Retinal pigment epithelial cell (primary cell): Measurements from ENCODE around the gene SMC3.

ENCODE experiments used
- DNase-seq: peaks from one replicate; pipeline ENCODE4 v3.0.0-alpha.2; 2010; ENCODE audit warnings: low read depth
- H3K4me3 ChIP-seq: 2 replicates; pipeline ENCODE4 v1.5.1; 2011; ENCODE audit warnings: mild to moderate bottlenecking, low read length, control low read depth, moderate library complexity
- CTCF ChIP-seq: conservative IDR thresholded peaks from 2 replicates; pipeline ENCODE4 v1.5.1; 2011; ENCODE audit warnings: low read depth, low read length, control low read depth, inconsistent platforms

Gene SMC3

DNA sequence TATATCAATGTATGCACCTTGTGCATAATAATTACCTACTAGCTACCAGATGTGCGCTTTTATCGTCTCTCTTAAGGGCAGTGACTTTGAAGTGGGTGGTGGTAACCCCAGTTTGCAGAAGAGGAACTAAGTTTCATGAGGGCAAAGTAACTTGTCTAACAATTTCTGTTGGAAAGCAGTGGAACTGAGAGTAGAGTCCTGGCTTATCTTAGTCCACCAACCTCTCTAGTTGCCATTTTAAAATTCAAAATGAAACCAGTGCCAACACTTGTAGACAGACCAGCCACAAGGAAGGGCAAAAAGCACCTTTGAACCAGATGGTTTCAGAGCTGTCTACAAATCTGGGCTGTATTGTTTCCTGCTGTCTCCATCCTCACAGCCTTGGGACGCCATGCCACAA, 44.6 kb downstream of the SMC3 start:
- H3K4me3 ChIP-seq: no peak overlapping the region
- DNase-seq: no peak
- TF ChIP-seq CTCF: no peak

DNA sequence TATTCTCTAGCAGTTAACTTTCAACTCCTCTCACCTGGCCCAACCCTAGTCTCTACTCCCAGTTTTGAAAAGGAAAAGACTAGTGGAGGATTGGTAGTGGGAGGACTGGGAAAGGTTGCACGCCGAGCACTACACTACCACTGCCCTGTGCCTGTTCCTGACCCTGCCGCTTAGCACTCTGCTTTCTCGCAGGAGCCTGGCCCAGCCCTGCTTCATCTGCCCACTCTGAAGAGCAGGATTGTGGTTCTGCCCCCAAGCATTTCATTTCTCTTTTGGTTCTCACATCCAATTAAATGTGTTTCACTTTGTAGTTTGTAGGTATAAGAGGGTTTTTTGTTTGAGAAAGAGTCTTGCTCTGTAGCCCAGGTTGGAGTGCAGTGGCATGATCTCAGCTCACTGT, 45.1 kb downstream of the SMC3 start:
- no peak overlapping the region for H3K4me3 ChIP-seq
- DNase-seq: no peak
- no peak for TF ChIP-seq CTCF

GRCh38 chr10:110613341-110613995, 46.0 kb downstream of the SMC3 start:
- TF ChIP-seq CTCF: no peak
- H3K4me3 ChIP-seq: no peak overlapping the region
- no peak for DNase-seq

DNA sequence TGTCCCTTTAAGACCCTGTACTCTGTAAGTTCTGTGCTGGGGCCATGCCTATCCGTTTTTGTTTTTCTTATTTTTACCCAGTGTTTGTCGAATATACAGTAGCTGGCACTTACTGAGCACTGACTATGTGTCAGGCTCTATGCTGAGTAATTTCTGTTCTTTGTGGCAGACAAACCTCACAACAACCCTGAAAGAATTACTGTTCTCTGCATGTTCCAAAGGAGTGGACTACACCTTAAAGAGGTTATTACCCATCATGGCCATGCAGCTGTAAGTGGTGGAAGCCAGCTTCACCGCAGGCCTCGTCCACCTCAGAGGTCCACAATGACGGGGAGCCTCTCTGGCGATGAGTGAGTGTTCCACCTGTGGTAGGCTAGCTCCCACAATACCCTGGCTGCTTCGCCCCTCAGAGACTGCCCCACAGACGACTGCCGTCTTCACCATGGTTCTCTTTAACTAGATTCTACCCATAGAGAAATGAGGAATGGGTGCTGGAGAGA, 46.6 kb downstream of the SMC3 start:
- no peak for DNase-seq
- no peak for TF ChIP-seq CTCF

DNA sequence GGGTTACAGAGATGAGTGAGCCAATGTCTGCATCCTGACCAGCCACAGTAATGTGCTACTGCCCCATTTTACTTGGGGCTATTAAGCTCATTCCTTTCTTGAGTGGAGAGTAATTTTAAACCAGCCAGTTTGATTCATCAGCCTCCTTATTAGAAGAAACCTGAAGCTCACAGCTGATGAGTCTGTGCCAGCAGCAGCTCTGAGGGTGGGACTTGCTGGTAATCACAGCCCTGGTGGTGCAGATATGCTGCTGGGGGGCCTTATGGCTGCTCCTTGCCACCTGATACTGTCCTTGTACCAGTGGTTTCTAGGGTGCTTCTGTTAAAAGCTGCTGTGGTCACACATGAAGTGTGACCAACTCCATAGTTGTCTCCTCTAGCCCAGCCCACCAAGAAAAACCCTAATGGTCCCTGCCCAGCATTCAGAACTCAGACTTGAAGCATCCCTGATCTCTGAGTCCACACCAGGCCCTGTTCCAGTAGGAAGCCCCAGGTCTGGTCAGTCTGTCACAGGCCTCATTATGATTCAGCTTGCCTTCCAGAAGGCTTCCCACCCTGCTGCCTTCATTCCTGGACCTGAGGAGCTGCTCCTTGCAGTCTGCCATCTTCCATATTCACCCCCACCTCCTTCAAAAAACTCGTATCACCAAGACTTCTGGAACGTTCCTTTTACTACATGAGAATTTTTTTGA, 47.7 kb downstream of the SMC3 start:
- no peak overlapping the region for H3K4me3 ChIP-seq
- no peak for DNase-seq
- no peak for TF ChIP-seq CTCF

More for the DNA sequence above, 46.6 kb downstream of the SMC3 start:
- H3K4me3 ChIP-seq: no peak overlapping the region

- H3K4me3 ChIP-seq: no peak overlapping the region
- no peak for TF ChIP-seq CTCF
- DNase-seq: no peak
These were observed 49.1 kb downstream of the SMC3 start for GRCh38 chr10:110616493-110617033.
